WTC11 (cell line): ENCODE results near the gene KLHL4. TPM values are rescaled to one million over a fixed set of nuclear protein-coding genes. Genes with fewer than 3 reads are reported as not detected.
"Not testable (repeated sequence)": the region's sequence is repeated elsewhere in the genome, so short reads cannot be mapped to it uniquely, and the experiment has no call there.

ENCODE experiments used
- ATAC-seq: fragments of 200-7000 bp; cut with Tn5 transposase; 2 replicates; pipeline ENCODE4 v1.10.0; 2021; ENCODE audit warnings: mild to moderate bottlenecking, moderate library complexity
- CTCF ChIA-PET: fragments of 300-600 bp; sonication (Branson Sonifier 250); formaldehyde crosslinking; loops from one replicate; lab custom pipeline; 2021; ENCODE audit warnings: antibody characterized with exemption; lab: Charles Lee
- POLR2A ChIA-PET: fragments of 350-600 bp; sonication (Branson Sonifier 250); formaldehyde crosslinking; loops from one replicate; lab custom pipeline; 2021; ENCODE audit warnings: antibody characterized with exemption; lab: Charles Lee
- DNase-seq: peaks from one replicate; pipeline ENCODE4 v3.0.0; 2021; ENCODE audit warnings: low spot score
- H3K27ac Mint-ChIP-seq: 2 replicates; pipeline ENCODE4 v1.8.0; 2021; ENCODE audit warnings: mixed read lengths
- H3K27me3 Mint-ChIP-seq: 2 replicates; pipeline ENCODE4 v1.8.0; 2021; ENCODE audit warnings: low read depth, mild to moderate bottlenecking, moderate library complexity, mixed read lengths
- H3K36me3 Mint-ChIP-seq: 2 replicates; pipeline ENCODE4 v1.8.0; 2021; ENCODE audit warnings: mixed read lengths
- H3K4me1 Mint-ChIP-seq: 2 replicates; pipeline ENCODE4 v1.8.0; 2022; ENCODE audit warnings: mixed read lengths
- H3K4me3 Mint-ChIP-seq: 2 replicates; pipeline ENCODE4 v1.8.0; 2021; ENCODE audit warnings: mild to moderate bottlenecking, moderate library complexity, mixed read lengths
- H3K9me3 Mint-ChIP-seq: 2 replicates; pipeline ENCODE4 v1.8.0; 2021; ENCODE audit warnings: mixed read lengths
- CREM ChIP-seq: sonication (generic); formaldehyde crosslinking; IDR thresholded peaks from 2 replicates; pipeline ENCODE4 v1.8.1; 2022; ENCODE audit warnings: mild to moderate bottlenecking, missing genetic modification reagents, moderate library complexity
- ELF4 ChIP-seq: sonication (generic); formaldehyde crosslinking; IDR thresholded peaks from 2 replicates; pipeline ENCODE4 v1.8.1; 2022; ENCODE audit warnings: low read depth, mild to moderate bottlenecking, moderate library complexity, missing genetic modification reagents
- FOXP1 ChIP-seq: sonication (generic); formaldehyde crosslinking; IDR thresholded peaks from 2 replicates; pipeline ENCODE4 v1.8.0; 2022; ENCODE audit warnings: missing genetic modification reagents, mild to moderate bottlenecking, moderate library complexity, borderline replicate concordance
- PRRX2 ChIP-seq: fragments of 250-450 bp; sonication (Bioruptor Pico); IDR thresholded peaks from 2 replicates; pipeline ENCODE4 v1.8.0; 2021; ENCODE audit warnings: mild to moderate bottlenecking
- RORB ChIP-seq: fragments of 250-450 bp; sonication (Bioruptor Pico); IDR thresholded peaks from 2 replicates; pipeline ENCODE4 v1.9.0; 2021; ENCODE audit warnings: mild to moderate bottlenecking
- ZNF396 ChIP-seq: fragments of 250-450 bp; sonication (Bioruptor Pico); IDR thresholded peaks from 2 replicates; pipeline ENCODE4 v1.8.0; 2021; ENCODE audit warnings: mild to moderate bottlenecking, moderate library complexity, borderline replicate concordance
- ZNF416 ChIP-seq: fragments of 250-450 bp; sonication (Bioruptor Pico); IDR thresholded peaks from 2 replicates; pipeline ENCODE4 v1.9.0; 2021; ENCODE audit warnings: mild to moderate bottlenecking, inconsistent platforms
- ZNF532 ChIP-seq: fragments of 250-450 bp; sonication (Bioruptor Pico); IDR thresholded peaks from 2 replicates; pipeline ENCODE4 v1.9.0; 2021; ENCODE audit warnings: mild to moderate bottlenecking, borderline replicate concordance
- ZNF671 ChIP-seq: fragments of 250-450 bp; sonication (Bioruptor Pico); IDR thresholded peaks from 2 replicates; pipeline ENCODE4 v1.8.0; 2021; ENCODE audit warnings: mild to moderate bottlenecking
- total RNA-seq: library from RNA; stranded (reverse); gene quantifications from 3 replicates; pipeline ENCODE4 v1.2.3, GENCODE V29; 2021
- TF ChIP-seq, protein P1 (sequence below): sonication (generic); formaldehyde crosslinking; IDR thresholded peaks from 2 replicates; pipeline ENCODE4 v1.8.0; 2023; ENCODE audit warnings: mild to moderate bottlenecking, missing genetic modification reagents
- TF ChIP-seq, protein P2 (sequence below): sonication (generic); formaldehyde crosslinking; IDR thresholded peaks from 2 replicates; pipeline ENCODE4 v1.8.1; 2023; ENCODE audit warnings: mild to moderate bottlenecking, missing genetic modification reagents, moderate library complexity
- TF ChIP-seq, protein P3 (sequence below): sonication (generic); formaldehyde crosslinking; IDR thresholded peaks from 2 replicates; pipeline ENCODE4 v1.8.1; 2023; ENCODE audit warnings: mild to moderate bottlenecking, missing genetic modification reagents, borderline replicate concordance
- TF ChIP-seq, protein P4 (sequence below): fragments of 250-450 bp; sonication (Bioruptor Pico); conservative IDR thresholded peaks from 2 replicates; pipeline ENCODE4 v1.9.0; 2021; ENCODE audit warnings: mild to moderate bottlenecking

Gene KLHL4
- total RNA-seq, 1 experiment from 2014 or later: 10.5 TPM

GRCh38 chrX:87687703-87688102, 170.1 kb downstream of the KLHL4 start:
- peaks cover 69% of the 10 kb centered on the region for H3K36me3 Mint-ChIP-seq
- ATAC-seq: no peak
- H3K27ac Mint-ChIP-seq: peak overlapping the region; percentile 98
- CTCF ChIA-PET: no interaction called here
- peaks cover 49% of the 10 kb centered on the region for H3K4me1 Mint-ChIP-seq
- peaks cover 21% of the 10 kb centered on the region for H3K9me3 Mint-ChIP-seq
- TF ChIP-seq, protein P1, sequence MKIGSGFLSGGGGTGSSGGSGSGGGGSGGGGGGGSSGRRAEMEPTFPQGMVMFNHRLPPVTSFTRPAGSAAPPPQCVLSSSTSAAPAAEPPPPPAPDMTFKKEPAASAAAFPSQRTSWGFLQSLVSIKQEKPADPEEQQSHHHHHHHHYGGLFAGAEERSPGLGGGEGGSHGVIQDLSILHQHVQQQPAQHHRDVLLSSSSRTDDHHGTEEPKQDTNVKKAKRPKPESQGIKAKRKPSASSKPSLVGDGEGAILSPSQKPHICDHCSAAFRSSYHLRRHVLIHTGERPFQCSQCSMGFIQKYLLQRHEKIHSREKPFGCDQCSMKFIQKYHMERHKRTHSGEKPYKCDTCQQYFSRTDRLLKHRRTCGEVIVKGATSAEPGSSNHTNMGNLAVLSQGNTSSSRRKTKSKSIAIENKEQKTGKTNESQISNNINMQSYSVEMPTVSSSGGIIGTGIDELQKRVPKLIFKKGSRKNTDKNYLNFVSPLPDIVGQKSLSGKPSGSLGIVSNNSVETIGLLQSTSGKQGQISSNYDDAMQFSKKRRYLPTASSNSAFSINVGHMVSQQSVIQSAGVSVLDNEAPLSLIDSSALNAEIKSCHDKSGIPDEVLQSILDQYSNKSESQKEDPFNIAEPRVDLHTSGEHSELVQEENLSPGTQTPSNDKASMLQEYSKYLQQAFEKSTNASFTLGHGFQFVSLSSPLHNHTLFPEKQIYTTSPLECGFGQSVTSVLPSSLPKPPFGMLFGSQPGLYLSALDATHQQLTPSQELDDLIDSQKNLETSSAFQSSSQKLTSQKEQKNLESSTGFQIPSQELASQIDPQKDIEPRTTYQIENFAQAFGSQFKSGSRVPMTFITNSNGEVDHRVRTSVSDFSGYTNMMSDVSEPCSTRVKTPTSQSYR: no peak
- TF ChIP-seq CREM (CRISPR knock-in tag): no peak
- no peak for TF ChIP-seq RORB (CRISPR knock-in tag)
- TF ChIP-seq ZNF671: no peak
- no peak for TF ChIP-seq FOXP1
- no peak for TF ChIP-seq ZNF396 (CRISPR knock-in tag)
- TF ChIP-seq, protein P2, sequence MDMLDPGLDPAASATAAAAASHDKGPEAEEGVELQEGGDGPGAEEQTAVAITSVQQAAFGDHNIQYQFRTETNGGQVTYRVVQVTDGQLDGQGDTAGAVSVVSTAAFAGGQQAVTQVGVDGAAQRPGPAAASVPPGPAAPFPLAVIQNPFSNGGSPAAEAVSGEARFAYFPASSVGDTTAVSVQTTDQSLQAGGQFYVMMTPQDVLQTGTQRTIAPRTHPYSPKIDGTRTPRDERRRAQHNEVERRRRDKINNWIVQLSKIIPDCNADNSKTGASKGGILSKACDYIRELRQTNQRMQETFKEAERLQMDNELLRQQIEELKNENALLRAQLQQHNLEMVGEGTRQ (CRISPR knock-in tag): peak; percentile 43; the same call in 1 of the 2 replicates
- no peak for TF ChIP-seq ELF4 (CRISPR knock-in tag)
- TF ChIP-seq, all 79 proteins: peak for 1
- no peak for DNase-seq
- Mint-ChIP-seq H3K27me3 (peaks cover 3% of the 10 kb centered on the region; the same call in 1 of the 2 replicates), H3K4me3 (peak overlapping the region; percentile 44)
- POLR2A ChIA-PET: no interaction called here

DNA sequence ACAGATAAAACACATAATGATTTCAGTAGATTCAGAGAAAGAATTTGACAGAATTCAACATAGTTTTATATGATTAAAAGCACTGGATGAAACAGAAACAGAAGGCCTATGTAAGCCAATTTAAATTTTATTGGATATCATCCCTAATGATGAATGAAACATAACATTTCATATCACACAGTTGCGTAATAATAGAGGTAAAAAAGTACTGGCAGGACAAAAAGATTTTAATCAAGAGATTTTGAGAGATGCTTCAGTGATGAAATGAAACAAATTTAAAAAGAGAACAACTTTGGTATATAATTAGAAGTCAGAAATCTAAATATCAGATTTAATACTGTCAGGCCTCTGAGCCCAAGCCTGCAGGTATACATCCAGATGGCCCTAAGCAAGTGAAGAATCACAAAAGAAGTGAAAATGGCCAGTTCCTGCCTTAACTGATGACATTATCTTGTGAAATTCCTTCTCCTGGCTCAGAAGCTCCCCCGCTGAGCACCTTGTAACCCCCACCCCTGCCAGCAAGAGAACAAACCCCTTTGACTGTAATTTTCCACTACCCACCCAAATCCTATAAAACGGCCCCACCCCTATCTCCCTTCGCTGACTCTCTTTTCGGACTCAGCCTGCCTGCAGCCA, 170.6 kb downstream of the KLHL4 start:
- Mint-ChIP-seq H3K9me3 (peaks cover 21% of the 10 kb centered on the region), H3K4me3 (peak overlapping the region; percentile 8; the same call in 1 of the 2 replicates), H3K27ac (peak overlapping the region; percentile 98), H3K4me1 (peaks cover 49% of the 10 kb centered on the region), H3K36me3 (peaks cover 63% of the 10 kb centered on the region)
- CTCF ChIA-PET, H3K27me3 Mint-ChIP-seq: not testable (repeated sequence)
- ATAC-seq: peak; percentile 43
- TF ChIP-seq, protein P3, sequence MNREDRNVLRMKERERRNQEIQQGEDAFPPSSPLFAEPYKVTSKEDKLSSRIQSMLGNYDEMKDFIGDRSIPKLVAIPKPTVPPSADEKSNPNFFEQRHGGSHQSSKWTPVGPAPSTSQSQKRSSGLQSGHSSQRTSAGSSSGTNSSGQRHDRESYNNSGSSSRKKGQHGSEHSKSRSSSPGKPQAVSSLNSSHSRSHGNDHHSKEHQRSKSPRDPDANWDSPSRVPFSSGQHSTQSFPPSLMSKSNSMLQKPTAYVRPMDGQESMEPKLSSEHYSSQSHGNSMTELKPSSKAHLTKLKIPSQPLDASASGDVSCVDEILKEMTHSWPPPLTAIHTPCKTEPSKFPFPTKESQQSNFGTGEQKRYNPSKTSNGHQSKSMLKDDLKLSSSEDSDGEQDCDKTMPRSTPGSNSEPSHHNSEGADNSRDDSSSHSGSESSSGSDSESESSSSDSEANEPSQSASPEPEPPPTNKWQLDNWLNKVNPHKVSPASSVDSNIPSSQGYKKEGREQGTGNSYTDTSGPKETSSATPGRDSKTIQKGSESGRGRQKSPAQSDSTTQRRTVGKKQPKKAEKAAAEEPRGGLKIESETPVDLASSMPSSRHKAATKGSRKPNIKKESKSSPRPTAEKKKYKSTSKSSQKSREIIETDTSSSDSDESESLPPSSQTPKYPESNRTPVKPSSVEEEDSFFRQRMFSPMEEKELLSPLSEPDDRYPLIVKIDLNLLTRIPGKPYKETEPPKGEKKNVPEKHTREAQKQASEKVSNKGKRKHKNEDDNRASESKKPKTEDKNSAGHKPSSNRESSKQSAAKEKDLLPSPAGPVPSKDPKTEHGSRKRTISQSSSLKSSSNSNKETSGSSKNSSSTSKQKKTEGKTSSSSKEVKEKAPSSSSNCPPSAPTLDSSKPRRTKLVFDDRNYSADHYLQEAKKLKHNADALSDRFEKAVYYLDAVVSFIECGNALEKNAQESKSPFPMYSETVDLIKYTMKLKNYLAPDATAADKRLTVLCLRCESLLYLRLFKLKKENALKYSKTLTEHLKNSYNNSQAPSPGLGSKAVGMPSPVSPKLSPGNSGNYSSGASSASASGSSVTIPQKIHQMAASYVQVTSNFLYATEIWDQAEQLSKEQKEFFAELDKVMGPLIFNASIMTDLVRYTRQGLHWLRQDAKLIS (CRISPR knock-in tag): peak; percentile 62; the same call in 1 of the 2 replicates
- TF ChIP-seq, protein P4, sequence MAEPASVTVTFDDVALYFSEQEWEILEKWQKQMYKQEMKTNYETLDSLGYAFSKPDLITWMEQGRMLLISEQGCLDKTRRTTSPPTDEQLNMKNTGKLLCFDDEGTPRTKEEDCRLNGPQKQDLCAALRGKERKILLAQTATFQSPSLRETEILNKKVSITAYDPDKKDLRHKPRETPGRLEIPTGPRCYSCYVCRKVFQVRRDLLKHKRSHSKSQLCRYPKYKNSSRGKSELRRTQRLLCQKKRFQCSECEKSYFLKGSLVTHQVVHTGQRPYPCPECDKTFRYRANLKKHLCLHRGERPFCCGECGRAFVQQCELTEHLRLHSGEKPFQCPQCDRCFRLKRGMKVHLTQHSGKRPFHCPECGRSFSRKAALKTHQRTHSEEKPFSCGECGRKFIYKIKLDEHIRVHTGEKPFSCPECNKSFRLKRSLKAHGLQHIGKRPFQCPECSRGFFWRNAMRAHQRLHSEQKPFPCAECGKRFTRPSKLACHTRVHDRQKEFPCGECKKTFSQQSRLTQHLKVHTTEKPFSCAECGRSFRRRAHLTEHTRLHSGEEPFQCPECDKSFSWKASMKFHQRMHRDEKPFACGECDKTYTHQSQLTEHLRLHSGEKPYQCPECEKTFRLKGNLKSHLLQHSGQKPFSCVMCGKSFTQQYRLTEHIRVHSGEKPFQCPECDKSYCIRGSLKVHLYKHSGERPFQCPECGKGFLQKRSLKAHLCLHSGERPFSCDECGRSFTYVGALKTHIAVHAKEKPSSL (CRISPR knock-in tag): peak; percentile 79; the same call in 1 of the 2 replicates
- TF ChIP-seq ZNF416 (CRISPR knock-in tag): peak; percentile 57; the same call in 1 of the 2 replicates
- DNase-seq: peak; percentile 34
- POLR2A ChIA-PET: interaction anchor here (0.7 kb wide), 1 partner anchor 126 kb away, joined by 3 read pairs; no protein-coding TSS in a partner anchor

DNA sequence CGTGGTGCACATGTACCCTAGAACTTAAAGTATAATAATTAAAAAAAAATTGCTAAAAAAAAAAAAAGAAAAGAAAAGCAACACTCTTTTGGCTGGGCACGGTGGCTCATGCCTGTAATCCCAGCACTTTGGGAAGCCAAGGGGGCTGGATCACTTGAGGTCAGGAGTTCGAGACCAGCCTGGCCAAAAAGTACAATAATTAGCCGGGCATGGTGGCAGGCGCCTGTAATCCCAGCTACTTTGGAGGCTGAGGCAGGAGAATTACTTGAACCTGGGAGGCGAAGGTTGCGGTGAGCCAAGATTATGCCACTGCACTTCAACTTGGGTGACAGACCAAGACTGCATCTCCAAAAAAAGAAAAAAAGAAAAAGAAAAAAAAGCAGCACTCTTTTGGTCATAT, 171.6 kb downstream of the KLHL4 start:
- POLR2A ChIA-PET, H3K27me3 Mint-ChIP-seq, CTCF ChIA-PET, ATAC-seq, H3K27ac Mint-ChIP-seq, DNase-seq, H3K4me3 Mint-ChIP-seq: not testable (repeated sequence)
- peaks cover 49% of the 10 kb centered on the region for H3K4me1 Mint-ChIP-seq
- peaks cover 21% of the 10 kb centered on the region for H3K9me3 Mint-ChIP-seq
- peaks cover 54% of the 10 kb centered on the region for H3K36me3 Mint-ChIP-seq
- TF ChIP-seq ZNF532 (CRISPR knock-in tag) (0 out of 2 replicates have a peak, but pooled peaks have one; percentile 65), PRRX2 (peak; percentile 67; the same call in 1 of the 2 replicates)
- TF ChIP-seq, protein P4 (CRISPR knock-in tag): 0 out of 2 replicates have a peak, but pooled peaks have one; percentile 67
